Measurements from ENCODE around the gene ERICH2.

Gene ERICH2

GRCh38 chr2:170737406-170737805 lies 32.8 kb upstream of the ERICH2 start:
- Histone ChIP-seq H4K20me1 (ENCODE audit: insufficient read depth, low read length) (no peaks in the 10 kb centered on the region), H2AFZ (ENCODE audit: low read length) (no peak overlapping the region), H3K36me3 (ENCODE audit: insufficient read depth, low read length) (no peaks in the 10 kb centered on the region), H3K4me1 (ENCODE audit: insufficient read depth, low read length, severe bottlenecking) (no peaks in the 10 kb centered on the region), H3K27ac (ENCODE audit: low read depth, low read length, poor library complexity, severe bottlenecking) (no peak overlapping the region), H3F3A (ENCODE audit: insufficient read depth, low read length) (no peaks in the 10 kb centered on the region), H3K27me3 (ENCODE audit: insufficient read depth, low read length) (no peaks in the 10 kb centered on the region), H3K9me2 (ENCODE audit: low read depth, low read length) (no peaks in the 10 kb centered on the region), H3K79me2 (ENCODE audit: insufficient read depth, low read length) (no peaks in the 10 kb centered on the region), H3K9me3 (ENCODE audit: low read length) (no peaks in the 10 kb centered on the region), H3K9ac (ENCODE audit: low read length) (no peak overlapping the region), H3K4me3 (ENCODE audit: low read depth, low read length, poor library complexity, severe bottlenecking) (no peak overlapping the region), H3K4me2 (ENCODE audit: low read length) (no peak overlapping the region)
- TF ChIP-seq EZH2 (IDR thresholded peaks at IDR 0.05; ENCODE audit: borderline replicate concordance, low read length) = no peak
- TF ChIP-seq, protein P1, sequence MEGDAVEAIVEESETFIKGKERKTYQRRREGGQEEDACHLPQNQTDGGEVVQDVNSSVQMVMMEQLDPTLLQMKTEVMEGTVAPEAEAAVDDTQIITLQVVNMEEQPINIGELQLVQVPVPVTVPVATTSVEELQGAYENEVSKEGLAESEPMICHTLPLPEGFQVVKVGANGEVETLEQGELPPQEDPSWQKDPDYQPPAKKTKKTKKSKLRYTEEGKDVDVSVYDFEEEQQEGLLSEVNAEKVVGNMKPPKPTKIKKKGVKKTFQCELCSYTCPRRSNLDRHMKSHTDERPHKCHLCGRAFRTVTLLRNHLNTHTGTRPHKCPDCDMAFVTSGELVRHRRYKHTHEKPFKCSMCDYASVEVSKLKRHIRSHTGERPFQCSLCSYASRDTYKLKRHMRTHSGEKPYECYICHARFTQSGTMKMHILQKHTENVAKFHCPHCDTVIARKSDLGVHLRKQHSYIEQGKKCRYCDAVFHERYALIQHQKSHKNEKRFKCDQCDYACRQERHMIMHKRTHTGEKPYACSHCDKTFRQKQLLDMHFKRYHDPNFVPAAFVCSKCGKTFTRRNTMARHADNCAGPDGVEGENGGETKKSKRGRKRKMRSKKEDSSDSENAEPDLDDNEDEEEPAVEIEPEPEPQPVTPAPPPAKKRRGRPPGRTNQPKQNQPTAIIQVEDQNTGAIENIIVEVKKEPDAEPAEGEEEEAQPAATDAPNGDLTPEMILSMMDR (IDR thresholded peaks at IDR 0.05; ENCODE audit: low read length) = no peak

DNA sequence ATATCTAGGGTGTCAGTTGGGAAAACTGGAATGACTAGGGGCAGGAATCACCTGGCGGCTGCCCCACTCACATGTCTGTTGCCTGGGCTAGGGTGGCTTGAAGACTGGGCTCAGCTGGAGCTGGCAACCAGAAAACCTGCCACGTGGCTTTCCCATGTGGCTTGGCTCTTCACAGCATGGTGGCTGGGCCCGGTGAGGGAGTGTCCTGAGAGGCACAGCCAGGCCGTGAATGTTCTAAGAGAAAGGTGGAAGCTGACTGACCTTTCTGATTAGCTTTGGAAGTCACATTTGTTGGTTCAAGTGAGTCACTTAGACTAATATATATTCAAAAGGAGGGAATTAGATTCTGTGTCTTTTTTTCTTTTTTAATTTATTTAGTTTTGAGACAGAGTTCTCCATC lies 32.4 kb upstream of the ERICH2 start:
- Histone ChIP-seq H3K27ac (ENCODE audit: low read depth, low read length, poor library complexity, severe bottlenecking) (no peak overlapping the region), H3K9me2 (ENCODE audit: low read depth, low read length) (no peaks in the 10 kb centered on the region), H3K4me3 (ENCODE audit: low read depth, low read length, poor library complexity, severe bottlenecking) (no peak overlapping the region), H3K4me1 (ENCODE audit: insufficient read depth, low read length, severe bottlenecking) (no peaks in the 10 kb centered on the region), H3F3A (ENCODE audit: insufficient read depth, low read length) (no peaks in the 10 kb centered on the region), H2AFZ (ENCODE audit: low read length) (no peak overlapping the region), H3K9ac (ENCODE audit: low read length) (no peak overlapping the region), H3K4me2 (ENCODE audit: low read length) (no peak overlapping the region), H3K36me3 (ENCODE audit: insufficient read depth, low read length) (no peaks in the 10 kb centered on the region), H3K79me2 (ENCODE audit: insufficient read depth, low read length) (no peaks in the 10 kb centered on the region), H3K27me3 (ENCODE audit: insufficient read depth, low read length) (no peaks in the 10 kb centered on the region), H4K20me1 (ENCODE audit: insufficient read depth, low read length) (no peaks in the 10 kb centered on the region), H3K9me3 (ENCODE audit: low read length) (no peaks in the 10 kb centered on the region)
- TF ChIP-seq, protein P1 (IDR thresholded peaks at IDR 0.05; ENCODE audit: low read length) = no peak
- no peak for TF ChIP-seq EZH2 (IDR thresholded peaks at IDR 0.05; ENCODE audit: borderline replicate concordance, low read length)

DNA sequence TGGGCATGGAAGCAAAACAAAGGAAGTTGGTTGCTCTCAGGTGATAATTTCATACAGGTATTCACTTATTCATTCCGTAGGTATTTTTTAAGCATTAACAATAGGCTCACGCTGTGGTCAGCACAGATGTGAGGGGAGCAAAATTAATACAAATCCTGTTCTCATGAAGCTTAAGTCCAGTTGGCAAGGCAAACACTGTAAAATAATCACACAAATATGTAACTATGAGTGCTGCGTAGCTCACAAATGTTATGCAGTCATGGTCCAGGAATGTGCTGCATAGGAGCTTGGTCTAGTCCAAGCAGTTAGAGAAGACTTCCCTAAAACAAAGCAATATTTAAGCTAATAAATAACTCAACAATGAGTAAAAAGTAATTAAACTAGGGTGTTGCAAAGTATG lies 31.1 kb upstream of the ERICH2 start:
- H3K36me3 ChIP-seq (ENCODE audit: insufficient read depth, low read length) = no peaks in the 10 kb centered on the region
- H3F3A ChIP-seq (ENCODE audit: insufficient read depth, low read length) = no peaks in the 10 kb centered on the region
- H3K9ac ChIP-seq (ENCODE audit: low read length) = no peak overlapping the region
- H3K9me2 ChIP-seq (ENCODE audit: low read depth, low read length) = no peaks in the 10 kb centered on the region
- no peaks in the 10 kb centered on the region for H4K20me1 ChIP-seq (ENCODE audit: insufficient read depth, low read length)
- no peak overlapping the region for H3K27ac ChIP-seq (ENCODE audit: low read depth, low read length, poor library complexity, severe bottlenecking)
- no peaks in the 10 kb centered on the region for H3K79me2 ChIP-seq (ENCODE audit: insufficient read depth, low read length)
- H3K4me2 ChIP-seq (ENCODE audit: low read length) = no peak overlapping the region
- H3K4me3 ChIP-seq (ENCODE audit: low read depth, low read length, poor library complexity, severe bottlenecking) = no peak overlapping the region
- H2AFZ ChIP-seq (ENCODE audit: low read length) = no peak overlapping the region
- TF ChIP-seq, protein P1 (IDR thresholded peaks at IDR 0.05; ENCODE audit: low read length) = no peak
- no peak for TF ChIP-seq EZH2 (IDR thresholded peaks at IDR 0.05; ENCODE audit: borderline replicate concordance, low read length)
- no peaks in the 10 kb centered on the region for H3K27me3 ChIP-seq (ENCODE audit: insufficient read depth, low read length)
- no peaks in the 10 kb centered on the region for H3K9me3 ChIP-seq (ENCODE audit: low read length)
- no peaks in the 10 kb centered on the region for H3K4me1 ChIP-seq (ENCODE audit: insufficient read depth, low read length, severe bottlenecking)
